NCI-H2227 (cell line): ENCODE data around the gene CDH9.

Experiments
- DNase-seq: peaks from one replicate; lab custom pipeline; 2025; ENCODE audit not compliant: unreplicated experiment; lab: John Stamatoyannopoulos, UW

CDH9 gene, protein sequence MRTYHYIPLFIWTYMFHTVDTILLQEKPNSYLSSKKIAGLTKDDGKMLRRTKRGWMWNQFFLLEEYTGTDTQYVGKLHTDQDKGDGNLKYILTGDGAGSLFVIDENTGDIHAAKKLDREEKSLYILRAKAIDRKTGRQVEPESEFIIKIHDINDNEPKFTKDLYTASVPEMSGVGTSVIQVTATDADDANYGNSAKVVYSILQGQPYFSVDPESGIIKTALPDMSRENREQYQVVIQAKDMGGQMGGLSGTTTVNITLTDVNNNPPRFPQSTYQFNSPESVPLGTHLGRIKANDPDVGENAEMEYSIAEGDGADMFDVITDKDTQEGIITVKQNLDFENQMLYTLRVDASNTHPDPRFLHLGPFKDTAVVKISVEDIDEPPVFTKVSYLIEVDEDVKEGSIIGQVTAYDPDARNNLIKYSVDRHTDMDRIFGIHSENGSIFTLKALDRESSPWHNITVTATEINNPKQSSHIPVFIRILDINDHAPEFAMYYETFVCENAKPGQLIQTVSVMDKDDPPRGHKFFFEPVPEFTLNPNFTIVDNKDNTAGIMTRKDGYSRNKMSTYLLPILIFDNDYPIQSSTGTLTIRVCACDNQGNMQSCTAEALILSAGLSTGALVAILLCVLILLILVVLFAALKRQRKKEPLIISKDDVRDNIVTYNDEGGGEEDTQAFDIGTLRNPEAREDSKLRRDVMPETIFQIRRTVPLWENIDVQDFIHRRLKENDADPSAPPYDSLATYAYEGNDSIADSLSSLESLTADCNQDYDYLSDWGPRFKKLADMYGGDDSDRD

DNA sequence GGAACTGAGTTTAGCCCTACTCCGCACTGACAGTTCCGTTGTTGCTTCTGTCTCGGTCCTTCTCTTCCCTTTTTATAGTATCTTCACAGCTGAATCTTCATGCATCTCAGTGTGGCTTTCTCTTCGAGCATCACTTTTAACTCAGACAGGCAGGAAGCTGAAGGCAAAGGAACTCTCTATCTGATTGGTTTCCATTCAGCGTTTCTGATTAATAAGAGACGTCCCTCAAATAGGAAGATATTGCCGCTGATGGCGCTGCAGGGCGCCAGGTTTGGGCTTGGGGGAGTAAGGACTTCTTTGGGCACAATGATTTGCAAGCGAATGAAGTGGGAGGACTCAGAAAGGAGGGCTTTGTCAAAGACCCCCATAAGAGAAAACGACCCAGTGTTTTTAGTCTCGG lies at the start of gene CDH9:
CDH9 (minus strand) TSS at position 111 of the 400 bp plus-strand sequence. CDS start 50,253 bp downstream, outside the sequence.
- DNase-seq = no peak

DNA sequence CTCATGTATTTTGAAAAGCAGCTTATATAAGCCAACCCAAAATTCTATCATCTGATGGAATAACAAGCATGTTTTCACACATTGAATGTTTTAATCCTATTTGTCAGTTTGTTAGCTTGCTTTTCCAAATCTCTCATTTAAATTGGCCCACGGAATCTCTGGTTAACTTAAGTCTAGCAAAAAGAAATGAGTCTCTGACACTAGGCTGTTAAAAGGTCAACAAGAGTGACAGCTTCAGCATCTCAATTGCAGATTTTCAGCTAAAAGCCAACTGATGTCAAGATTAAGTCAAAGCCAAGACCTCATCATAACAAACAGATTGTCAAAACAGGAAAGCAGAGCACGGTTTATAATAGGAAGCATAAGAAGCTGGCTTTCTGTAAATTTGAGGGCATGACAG lies 49.4 kb upstream of the CDH9 start:
- DNase-seq = no peak

DNA sequence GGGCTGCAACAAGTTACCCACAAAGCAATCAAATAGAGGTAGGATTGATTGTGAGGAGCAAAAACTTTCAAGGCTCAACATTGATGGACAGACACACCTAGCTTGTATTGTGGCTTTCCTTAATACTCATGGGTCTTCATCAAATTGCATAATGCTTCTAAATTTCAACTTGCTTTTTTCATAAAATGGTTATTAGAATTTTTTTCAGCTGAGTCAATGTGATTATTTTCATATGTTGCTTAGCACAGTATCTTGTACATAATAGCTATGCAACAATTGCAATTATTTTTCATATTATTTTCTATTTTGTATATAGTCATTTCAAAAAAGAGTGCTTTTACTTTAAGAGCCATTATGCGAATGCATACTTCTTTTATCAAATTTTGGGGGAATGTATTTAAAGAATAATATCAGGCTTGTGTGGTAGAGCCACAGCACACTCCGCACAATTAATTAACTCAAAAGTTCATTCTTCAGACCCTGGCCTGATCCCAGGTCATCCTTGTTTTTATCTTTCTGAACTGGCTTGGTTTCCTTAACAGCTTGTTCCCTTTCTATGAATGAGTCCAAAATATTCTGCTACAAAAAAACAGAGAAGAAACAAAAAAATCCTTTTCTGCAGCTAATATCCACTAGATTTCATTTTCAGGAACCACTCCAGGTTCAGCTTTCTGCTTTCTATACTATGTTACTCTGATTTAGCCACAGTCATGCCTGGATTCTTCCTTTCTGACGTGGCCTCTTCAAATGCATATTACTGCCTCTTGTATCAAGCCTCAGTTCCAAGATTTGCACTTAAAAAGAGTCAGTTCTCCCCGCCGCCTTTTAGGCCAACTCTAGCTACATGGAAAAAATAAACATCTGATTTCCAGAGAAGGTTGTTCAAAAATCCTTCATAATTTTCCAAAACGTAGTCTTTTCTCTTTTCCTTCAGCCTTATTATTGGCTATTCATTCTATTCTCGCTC lies 45.3 kb upstream of the CDH9 start:
- no peak for DNase-seq

DNA sequence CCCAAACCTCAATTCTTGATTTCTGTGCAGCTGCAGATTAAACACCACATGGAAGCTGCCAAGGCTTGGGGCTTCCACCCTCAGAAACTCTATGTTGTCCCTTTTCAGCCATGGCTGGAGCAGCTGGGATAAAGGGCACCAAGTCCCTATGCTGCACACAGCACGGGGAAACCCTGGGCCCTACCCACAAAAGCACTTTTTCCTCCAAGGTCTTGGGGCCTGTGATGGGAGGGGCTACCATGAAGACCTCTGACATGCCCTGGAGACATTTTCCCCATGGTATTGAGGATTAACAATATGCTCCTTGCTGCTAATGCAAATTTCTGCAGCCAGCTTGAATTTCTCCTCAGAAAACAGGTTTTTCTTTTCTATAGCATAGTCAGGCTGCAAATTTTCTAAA lies 41.8 kb upstream of the CDH9 start:
- no peak for DNase-seq

DNA sequence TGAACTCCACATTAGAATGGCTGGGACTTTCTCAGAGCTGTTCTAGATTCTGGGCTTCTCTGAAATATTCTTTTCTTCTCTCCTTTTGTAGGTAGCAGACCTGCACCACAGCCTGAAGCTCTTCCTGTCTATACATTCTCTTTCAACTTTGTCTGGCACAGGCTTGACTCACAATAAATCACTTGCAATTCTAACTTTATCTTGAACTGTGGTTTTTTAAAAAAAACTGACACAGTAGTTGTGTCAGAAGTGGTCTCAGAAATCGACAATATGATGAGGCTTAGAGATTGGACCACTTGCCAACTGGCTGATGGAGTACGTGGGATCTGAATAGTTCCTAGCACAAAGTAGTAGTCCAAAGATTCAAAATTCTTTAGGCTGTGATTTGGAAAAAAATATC lies 24.1 kb upstream of the CDH9 start:
- DNase-seq = no peak

DNA sequence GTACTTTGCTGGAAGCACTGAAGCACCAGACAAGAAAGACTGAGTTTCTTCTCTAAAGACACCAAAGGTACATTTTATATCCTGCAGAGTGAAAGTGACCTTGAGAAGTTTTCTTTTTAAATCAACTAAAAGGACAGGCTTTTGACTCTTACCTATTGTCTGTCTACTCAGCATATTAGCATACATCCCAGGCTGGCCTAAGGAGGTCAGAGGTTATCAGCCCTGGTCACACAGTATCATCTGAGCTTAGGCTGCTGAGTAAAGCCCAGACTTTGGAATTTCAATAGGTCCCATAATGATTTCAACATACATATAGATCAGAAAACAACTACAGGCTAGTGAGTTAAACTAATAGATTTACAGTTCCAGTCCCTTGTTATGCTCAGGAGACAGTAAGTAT lies 10.1 kb upstream of the CDH9 start:
- no peak for DNase-seq

DNA sequence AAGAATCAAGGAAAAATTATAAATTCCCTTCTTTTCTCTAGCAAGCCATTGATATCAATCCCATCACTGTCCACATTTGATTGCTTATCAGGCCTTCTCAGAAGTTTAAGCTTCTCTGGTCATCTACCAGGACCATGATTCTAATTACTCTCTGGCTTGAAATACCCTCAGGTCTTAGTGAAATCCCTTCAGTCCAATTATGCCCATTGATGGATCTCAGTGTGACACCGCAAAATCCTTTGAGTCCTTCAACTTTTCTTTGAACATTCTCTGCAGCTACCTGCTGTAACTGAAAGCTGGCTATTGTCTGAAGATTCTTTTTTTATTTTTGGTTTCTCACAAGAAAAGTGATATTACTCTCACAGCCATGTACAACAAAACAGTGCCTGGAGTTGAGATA lies 3.0 kb upstream of the CDH9 start:
- no peak for DNase-seq

DNA sequence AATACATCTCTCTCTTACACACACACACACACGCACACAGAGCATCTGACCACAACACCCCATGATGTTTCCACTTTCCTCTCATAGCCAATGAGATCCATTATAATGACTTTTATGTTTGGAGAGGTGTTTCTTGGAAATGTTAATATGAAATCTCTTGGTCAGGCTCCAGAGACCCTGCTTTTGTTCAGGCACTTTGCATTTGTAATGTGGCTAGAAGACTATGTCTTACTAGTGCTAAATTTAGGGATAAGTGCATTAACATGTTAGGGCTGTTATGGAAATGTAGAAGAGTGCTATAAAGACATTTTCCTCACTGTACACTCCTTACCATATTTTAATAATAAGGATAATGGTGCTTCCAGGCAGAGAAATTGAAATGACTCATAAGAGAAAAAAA lies 3.8 kb downstream of the CDH9 start:
- DNase-seq = no peak

DNA sequence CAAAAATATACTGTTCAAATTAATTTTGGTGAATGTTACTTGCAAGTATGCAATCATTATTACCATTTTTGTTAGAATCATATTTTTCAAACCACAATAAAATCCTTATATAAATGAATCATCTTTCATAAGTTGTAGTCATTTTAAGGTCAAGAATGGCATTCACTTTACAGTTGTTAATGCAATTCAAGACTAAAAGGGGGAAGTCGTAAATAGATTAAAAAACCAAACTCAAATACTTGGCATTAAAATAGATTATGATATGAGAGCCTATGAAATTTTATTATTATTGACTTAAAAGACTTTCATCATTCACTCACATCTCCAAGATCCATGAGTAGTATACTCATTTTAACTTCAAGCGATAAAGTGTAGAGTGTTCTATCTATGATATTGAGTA lies 11.6 kb downstream of the CDH9 start:
- DNase-seq = no peak

DNA sequence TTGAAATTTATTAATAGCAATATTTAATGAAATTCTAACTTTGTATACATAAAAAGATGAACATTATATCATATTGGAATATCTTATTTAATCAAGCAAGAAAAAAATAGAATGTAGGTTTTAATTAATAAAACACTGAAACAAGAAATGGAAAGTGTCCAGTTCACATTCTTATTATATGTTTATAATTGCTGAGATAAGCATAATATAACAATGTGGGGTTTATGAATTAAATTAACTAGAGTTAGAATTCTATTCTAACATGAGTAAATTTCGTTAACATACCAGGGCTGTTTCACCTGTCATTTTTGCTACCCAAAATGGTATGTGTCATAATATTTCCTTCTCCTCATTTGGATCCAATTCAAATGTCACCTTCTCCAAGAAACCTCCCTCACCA lies 12.3 kb downstream of the CDH9 start:
- no peak for DNase-seq

DNA sequence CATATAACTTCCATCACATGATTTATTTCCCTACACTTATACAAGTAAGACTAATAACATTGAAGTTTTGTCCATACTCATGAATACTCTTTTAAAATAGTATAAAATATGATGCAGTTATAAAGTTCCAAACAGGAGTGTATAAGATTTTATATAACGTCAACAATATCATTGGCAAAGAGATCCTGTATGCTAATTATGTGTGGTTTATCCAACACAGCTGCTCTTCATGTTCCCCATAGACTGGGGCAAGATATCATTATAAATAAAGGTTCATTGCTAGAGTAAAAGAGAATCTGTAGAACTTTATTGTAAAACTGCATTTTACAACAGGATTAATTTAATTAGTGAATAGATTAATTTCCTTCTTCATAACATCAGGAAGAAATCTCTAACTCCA lies 16.9 kb downstream of the CDH9 start:
- no peak for DNase-seq

DNA sequence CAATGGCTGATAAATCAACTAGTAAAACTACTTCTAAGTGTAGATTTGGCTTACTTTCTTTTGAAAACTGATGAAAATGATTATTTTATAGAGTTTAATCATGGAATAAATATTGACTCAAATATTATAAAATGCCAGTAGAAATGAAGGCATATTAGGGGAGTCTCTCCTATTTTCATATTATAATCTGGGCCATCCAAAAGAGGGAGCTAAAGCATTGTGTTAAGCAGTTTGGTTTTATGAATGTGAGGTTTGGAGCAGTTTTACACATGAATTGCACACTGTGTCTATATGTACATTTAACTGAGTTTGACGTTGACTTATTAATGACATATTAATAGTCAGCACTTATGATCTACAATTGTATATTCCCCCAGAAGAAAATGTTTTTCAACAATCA lies 17.4 kb downstream of the CDH9 start:
- DNase-seq = no peak

DNA sequence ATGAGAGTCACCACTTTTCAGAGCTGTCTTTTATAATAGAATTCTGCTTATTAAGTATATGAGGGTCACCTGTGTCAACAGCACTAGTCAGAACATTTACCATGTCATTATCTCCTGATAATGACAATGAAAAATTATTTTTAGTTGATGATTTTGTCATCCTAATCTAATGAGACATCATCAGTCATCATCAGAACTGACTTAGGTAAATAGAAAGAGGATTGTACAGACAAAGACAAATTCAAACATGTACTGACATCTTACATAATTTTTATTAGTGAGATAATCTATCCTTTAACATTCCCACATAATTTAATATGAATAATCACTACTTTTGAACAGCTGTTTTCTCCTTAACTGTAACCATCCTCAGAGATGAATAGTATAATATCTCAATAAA lies 22.6 kb downstream of the CDH9 start:
- DNase-seq = no peak

DNA sequence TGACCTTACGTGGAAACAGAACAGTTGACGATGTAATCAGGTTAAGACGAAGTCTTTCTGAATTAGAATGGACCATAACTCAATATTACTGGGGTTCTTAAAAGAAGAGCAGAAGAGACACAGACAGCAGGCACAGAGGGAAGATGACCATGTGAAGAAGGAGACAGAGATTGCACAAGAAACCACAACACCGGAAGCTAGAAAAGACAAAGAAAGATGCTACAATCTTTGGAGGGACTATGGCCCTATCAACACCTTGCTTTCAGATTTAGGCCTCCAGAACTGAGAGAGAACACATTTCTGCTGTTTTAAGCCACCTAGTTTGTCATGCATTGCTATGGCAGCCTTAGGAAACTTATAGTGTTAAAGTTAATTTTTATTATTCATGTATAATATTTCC lies 27.1 kb downstream of the CDH9 start:
- no peak for DNase-seq

DNA sequence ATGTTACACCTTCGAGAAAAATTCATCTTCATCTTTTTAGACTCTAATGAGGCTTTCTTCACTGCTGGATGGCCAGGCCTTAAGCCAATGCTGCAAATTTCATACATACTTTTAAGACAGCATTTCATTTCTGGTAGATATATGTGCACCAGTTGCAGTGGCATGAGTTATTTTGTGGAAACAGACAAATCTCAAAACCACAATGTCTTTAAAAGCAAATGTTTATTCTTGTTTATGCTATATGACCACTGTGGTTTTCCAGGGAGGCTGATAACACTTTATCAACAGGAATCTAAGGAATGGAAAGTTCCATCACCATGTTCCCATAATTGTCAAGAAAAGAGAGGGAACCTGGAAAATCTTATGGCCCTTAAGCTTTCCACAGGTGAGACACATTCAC lies 27.7 kb downstream of the CDH9 start:
- no peak for DNase-seq

DNA sequence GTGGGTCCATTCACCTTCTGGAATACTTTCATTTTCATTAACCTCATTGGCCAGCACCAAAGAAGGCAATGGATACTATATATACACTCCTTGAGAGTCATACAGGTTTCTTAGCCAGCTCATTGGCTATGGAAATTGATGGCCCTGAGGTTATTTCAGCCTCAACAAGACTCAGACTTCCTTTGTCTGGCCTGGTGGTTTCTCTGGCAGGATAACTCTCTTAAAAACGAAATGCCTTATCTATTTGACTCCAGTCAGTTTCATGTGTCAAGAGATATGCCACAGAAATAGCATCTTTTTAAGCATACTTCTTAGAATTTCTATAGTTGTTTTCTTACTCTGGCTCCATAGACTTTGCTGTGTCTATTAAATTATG lies 28.9 kb downstream of the CDH9 start:
- no peak for DNase-seq

DNA sequence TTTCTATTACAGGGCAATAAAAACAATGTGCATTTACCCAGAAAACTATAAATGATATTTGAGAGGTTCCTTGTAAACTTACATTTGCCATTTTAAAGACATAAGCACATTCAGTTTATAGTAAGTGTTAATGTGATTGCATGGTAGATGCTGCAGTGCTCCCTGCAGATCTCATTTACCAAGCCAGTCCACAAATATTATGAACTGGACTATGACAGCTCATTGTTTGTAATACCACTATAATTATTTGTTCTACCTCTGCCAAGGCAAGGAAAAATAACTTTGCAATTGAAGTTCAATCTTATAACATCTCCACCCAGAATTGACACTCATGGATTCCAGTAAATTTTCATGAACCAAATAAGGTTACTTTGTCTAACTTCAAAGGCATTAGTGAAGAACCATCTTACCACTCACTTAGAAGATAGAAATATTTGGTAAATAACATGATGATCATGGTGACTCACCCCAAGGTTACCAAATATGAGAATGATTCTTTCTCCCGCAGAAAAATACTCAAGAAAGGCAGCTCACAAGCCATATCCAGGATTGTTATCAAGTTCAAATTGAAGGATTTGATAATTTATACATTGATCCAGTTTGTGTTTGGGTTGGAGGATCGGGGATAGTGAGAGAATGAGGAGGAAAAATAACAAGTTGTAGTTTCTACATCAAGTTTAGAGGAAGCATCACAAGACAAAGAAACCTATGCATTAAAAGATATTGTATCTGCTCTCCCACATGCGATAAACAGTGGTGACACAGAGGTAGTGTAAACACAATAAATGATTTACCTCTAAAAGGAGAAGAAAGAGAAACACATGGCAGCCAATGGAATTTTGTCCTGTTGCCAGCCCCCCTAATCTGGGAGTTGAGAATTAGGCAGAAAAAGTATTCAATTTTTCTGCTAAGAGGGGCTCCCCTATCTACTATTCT lies 29.5 kb downstream of the CDH9 start:
- DNase-seq = no peak

DNA sequence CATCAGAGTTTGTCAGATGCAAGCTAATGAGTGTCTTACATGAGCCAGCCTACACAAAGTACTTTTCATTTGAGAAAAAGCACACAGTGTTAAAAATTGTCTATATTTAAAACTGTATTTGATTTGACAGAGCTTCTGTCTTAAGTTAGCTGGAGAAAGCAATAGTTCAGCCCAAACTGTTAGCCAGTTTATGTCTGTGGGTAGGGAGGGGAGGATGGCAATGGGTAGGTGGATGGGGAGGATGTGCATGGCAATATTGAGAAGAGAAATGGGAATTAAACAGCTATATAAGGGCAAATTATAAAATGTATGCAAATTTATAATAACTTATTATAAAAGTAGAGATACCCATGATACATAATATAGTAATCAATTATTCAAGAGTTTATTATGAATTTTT lies 31.3 kb downstream of the CDH9 start:
- no peak for DNase-seq

DNA sequence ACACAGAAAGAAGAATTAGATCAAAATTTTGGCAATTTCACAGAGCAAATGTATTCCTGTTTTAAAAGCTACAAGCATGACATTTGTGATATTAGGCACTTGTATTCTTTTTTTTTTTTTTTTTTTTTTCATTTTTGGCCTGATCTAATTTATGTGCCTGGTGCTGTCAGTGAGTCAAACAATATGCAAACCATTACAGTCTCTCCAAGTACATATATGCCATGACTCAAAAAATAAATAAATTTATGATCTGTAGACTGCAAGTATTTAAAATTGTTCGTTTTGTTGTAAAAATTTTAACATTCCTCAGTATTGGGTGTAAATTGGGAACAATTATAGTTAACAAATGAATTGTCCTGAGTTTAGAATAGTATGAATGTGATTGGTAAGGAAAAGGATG lies 51.4 kb downstream of the CDH9 start:
- no peak for DNase-seq

DNA sequence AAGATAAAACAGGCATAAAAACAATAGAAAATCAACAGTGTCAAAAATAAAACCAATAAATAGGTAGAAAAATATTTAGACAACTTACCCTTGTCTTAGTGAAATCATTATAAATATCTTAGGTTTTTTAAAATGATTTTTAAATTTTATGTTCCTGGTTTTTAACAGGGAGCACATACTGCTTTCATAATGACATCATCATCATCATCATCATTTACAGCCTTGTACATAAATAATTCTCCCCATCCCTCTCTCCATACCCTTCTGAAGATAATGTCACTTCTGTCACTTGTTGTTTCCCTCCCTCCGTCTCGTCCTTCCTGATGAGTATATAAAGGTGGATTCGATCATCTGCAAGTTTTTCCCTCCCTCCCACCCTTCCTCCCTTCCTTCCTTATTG lies 56.6 kb downstream of the CDH9 start:
- DNase-seq = no peak
